ENCODE results near the gene POC1A.

The POC1A gene

DNA sequence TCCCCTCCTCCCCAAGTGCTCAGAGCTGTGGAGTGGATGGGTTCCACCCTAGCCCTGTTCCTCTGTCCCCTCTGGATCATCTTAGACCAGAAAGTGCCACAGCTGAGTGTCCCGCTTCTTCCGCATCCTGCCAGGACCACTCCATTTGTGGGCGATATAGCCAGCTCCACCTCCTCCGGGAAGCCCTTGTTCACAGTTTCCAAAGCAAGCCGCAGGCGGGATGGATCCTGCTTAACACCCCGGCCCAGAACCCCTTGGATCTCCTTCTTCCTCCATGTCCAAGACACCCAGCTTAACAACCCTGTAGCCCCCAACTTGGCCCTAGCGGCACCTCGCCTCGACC lies 43.2 kb upstream of the POC1A start:
- Histone ChIP-seq H4K20me1 (ENCODE audit: insufficient read depth, low read length) (no peaks in the 10 kb centered on the region), H3K9me3 (ENCODE audit: insufficient read depth, low read length) (no peaks in the 10 kb centered on the region), H3K79me2 (ENCODE audit: low read length) (peaks cover 16% of the 10 kb centered on the region), H3K36me3 (replicated peaks; ENCODE audit: low read depth, low read length) (peaks cover 24% of the 10 kb centered on the region), H3K27me3 (ENCODE audit: low read depth, low read length) (no peaks in the 10 kb centered on the region), H3K4me2 (ENCODE audit: low read length) (peak overlapping the region; percentile 94), H3K4me3 (ENCODE audit: low read length) (peak overlapping the region; percentile 90), H3K9ac (ENCODE audit: low read length) (peak overlapping the region; percentile 91), H2AFZ (ENCODE audit: low read depth, low read length) (peak overlapping the region; percentile 96), H3K4me1 (ENCODE audit: low read length) (peaks cover 20% of the 10 kb centered on the region), H3K27ac (ENCODE audit: low read length) (peak overlapping the region; percentile 56)
- TF ChIP-seq, protein P1, sequence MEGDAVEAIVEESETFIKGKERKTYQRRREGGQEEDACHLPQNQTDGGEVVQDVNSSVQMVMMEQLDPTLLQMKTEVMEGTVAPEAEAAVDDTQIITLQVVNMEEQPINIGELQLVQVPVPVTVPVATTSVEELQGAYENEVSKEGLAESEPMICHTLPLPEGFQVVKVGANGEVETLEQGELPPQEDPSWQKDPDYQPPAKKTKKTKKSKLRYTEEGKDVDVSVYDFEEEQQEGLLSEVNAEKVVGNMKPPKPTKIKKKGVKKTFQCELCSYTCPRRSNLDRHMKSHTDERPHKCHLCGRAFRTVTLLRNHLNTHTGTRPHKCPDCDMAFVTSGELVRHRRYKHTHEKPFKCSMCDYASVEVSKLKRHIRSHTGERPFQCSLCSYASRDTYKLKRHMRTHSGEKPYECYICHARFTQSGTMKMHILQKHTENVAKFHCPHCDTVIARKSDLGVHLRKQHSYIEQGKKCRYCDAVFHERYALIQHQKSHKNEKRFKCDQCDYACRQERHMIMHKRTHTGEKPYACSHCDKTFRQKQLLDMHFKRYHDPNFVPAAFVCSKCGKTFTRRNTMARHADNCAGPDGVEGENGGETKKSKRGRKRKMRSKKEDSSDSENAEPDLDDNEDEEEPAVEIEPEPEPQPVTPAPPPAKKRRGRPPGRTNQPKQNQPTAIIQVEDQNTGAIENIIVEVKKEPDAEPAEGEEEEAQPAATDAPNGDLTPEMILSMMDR (IDR thresholded peaks at IDR 0.05; ENCODE audit: low read depth, low read length) = no peak
- no peak for TF ChIP-seq EZH2phosphoT487 (IDR thresholded peaks at IDR 0.05; ENCODE audit: low read depth)

DNA sequence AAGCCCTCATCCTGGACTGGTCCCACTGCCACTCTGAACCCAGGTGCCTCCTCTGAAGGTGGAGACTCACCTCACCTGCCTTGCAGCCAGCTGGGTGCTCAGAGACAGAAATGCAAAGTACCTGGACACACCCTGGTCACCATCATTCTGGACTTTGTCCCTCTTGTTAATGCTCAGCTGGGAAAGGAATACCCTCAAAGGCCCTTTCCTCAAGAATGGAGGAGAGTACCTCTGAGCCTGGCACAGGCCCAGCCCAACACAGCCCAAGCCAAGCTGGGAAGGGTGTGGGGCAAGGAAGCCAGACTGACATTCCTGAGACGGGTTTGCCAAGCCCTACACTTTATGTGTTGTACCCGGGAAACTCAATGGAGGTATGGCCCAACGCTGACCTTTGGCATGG lies 42.8 kb upstream of the POC1A start:
- H3K4me2 ChIP-seq (ENCODE audit: low read length) = peak overlapping the region; percentile 94
- no peaks in the 10 kb centered on the region for H4K20me1 ChIP-seq (ENCODE audit: insufficient read depth, low read length)
- H3K9me3 ChIP-seq (ENCODE audit: insufficient read depth, low read length) = no peaks in the 10 kb centered on the region
- TF ChIP-seq EZH2phosphoT487 (IDR thresholded peaks at IDR 0.05; ENCODE audit: low read depth) = no peak
- TF ChIP-seq, protein P1 (IDR thresholded peaks at IDR 0.05; ENCODE audit: low read depth, low read length) = no peak
- no peak overlapping the region for H3K27ac ChIP-seq (ENCODE audit: low read length)
- H3K36me3 ChIP-seq (replicated peaks; ENCODE audit: low read depth, low read length) = peaks cover 20% of the 10 kb centered on the region
- H3K4me3 ChIP-seq (ENCODE audit: low read length) = peak overlapping the region; percentile 90
- H2AFZ ChIP-seq (ENCODE audit: low read depth, low read length) = no peak overlapping the region
- peaks cover 20% of the 10 kb centered on the region for H3K4me1 ChIP-seq (ENCODE audit: low read length)
- H3K9ac ChIP-seq (ENCODE audit: low read length) = peak overlapping the region; percentile 91
- H3K27me3 ChIP-seq (ENCODE audit: low read depth, low read length) = no peaks in the 10 kb centered on the region
- peaks cover 16% of the 10 kb centered on the region for H3K79me2 ChIP-seq (ENCODE audit: low read length)

DNA sequence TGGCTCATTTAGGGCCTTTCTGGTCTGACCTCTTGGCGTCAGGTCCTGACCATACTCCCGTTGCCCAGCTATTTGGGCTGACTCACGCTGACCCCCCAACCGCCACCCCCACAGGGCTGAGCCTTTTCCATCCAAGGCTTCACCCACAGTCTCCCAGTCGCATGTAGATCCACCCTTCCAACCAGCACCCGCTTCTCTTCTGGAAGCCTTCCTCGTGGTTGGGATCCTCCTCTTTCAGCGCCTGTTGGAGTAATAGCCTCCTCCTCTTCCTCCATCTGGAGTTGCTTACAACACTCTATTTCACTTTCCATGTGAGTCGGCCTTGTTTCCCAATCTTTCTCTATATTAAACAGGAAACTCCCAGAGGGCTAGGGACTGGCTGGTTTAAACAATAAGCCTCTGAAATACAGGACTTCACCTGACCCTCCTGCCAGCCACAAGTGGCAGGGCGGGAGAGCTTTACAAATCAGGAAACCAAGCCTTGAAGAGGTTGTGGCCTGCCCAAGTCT lies 41.7 kb upstream of the POC1A start:
- Histone ChIP-seq H3K27me3 (ENCODE audit: low read depth, low read length) (no peaks in the 10 kb centered on the region), H3K4me1 (ENCODE audit: low read length) (peaks cover 20% of the 10 kb centered on the region), H3K36me3 (replicated peaks; ENCODE audit: low read depth, low read length) (peaks cover 11% of the 10 kb centered on the region), H3K9me3 (ENCODE audit: insufficient read depth, low read length) (no peaks in the 10 kb centered on the region), H2AFZ (ENCODE audit: low read depth, low read length) (no peak overlapping the region), H3K27ac (ENCODE audit: low read length) (no peak overlapping the region), H3K4me3 (ENCODE audit: low read length) (no peak overlapping the region), H3K79me2 (ENCODE audit: low read length) (peaks cover 16% of the 10 kb centered on the region), H4K20me1 (ENCODE audit: insufficient read depth, low read length) (no peaks in the 10 kb centered on the region), H3K4me2 (ENCODE audit: low read length) (no peak overlapping the region), H3K9ac (ENCODE audit: low read length) (no peak overlapping the region)
- TF ChIP-seq, protein P1 (IDR thresholded peaks at IDR 0.05; ENCODE audit: low read depth, low read length) = no peak
- TF ChIP-seq EZH2phosphoT487 (IDR thresholded peaks at IDR 0.05; ENCODE audit: low read depth) = no peak

DNA sequence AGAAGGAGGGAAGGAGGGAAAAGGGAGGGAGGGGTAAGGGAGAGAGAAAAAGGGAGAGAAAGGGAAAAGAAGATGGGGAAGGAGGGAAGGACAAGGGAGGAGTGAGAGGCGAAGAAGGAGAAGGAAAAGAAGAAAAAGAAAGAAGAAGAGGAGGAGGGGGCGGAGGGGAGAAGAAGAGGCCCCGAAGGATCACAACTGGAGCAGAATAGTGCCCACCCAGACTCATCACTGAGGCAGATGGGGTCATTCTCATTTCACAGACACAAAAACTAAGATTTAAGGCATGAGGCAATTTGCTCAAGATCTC lies 41.0 kb upstream of the POC1A start:
- H3K4me1 ChIP-seq (ENCODE audit: low read length) = peaks cover 20% of the 10 kb centered on the region
- H3K9me3 ChIP-seq (ENCODE audit: insufficient read depth, low read length) = no peaks in the 10 kb centered on the region
- no peak overlapping the region for H3K9ac ChIP-seq (ENCODE audit: low read length)
- H2AFZ ChIP-seq (ENCODE audit: low read depth, low read length) = no peak overlapping the region
- H3K27me3 ChIP-seq (ENCODE audit: low read depth, low read length) = no peaks in the 10 kb centered on the region
- no peak overlapping the region for H3K27ac ChIP-seq (ENCODE audit: low read length)
- peaks cover 6% of the 10 kb centered on the region for H3K36me3 ChIP-seq (replicated peaks; ENCODE audit: low read depth, low read length)
- H3K4me2 ChIP-seq (ENCODE audit: low read length) = no peak overlapping the region
- no peaks in the 10 kb centered on the region for H4K20me1 ChIP-seq (ENCODE audit: insufficient read depth, low read length)
- no peak for TF ChIP-seq EZH2phosphoT487 (IDR thresholded peaks at IDR 0.05; ENCODE audit: low read depth)
- TF ChIP-seq, protein P1 (IDR thresholded peaks at IDR 0.05; ENCODE audit: low read depth, low read length) = no peak
- H3K4me3 ChIP-seq (ENCODE audit: low read length) = no peak overlapping the region
- peaks cover 16% of the 10 kb centered on the region for H3K79me2 ChIP-seq (ENCODE audit: low read length)
